Measurements from ENCODE around the gene RAB11FIP4. TPM values are rescaled to one million over a fixed set of nuclear protein-coding genes. Genes with fewer than 3 reads are reported as not detected.

The RAB11FIP4 gene
- total and polyA plus RNA-seq, 4 donors: 1.5 to 16.0 (median 3.3) TPM

DNA sequence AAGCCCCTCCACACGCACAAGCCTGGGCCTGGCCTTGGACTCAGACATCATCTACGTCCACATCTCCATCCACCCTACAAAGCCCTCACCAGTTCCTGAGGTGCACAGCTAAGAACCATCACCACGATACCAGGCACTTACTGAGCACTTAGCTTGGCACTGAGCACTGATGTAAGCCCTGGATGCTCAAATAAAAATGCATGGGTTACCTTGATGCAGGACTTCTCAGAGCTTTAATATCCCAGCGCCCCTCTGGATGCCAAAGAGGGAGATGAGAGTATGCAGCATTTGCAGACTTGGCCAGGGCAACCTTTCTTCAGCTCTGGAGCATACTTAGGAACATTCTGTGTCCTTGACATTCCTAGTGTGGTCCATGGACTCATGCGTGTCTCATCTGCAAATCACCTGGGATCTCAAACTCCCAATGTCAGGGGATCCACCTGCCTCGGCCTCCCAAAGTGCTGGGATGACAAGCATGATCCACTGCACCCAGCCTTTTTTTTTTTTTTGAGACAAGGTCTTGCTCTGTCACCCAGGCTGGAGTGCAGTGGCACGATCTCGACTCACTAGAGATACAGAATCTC, 69.8 kb downstream of the RAB11FIP4 start:
- H3K9ac ChIP-seq (ENCODE audit: low read depth in 1 of 2, low read length in 2 of 2): no peak overlapping the region
- DNase-seq (ENCODE audit: low spot score): no peak
- no peaks in the 10 kb centered on the region for H3K4me1 ChIP-seq (ENCODE audit: control insufficient read depth in 4 of 4, insufficient read depth in 4 of 4, low read length in 3 of 4)
- H3K27me3 ChIP-seq (ENCODE audit: control insufficient read depth in 4 of 4, insufficient read depth in 4 of 4, low read length in 3 of 4): no peaks in the 10 kb centered on the region
- no peak overlapping the region for H3K4me3 ChIP-seq (ENCODE audit: low read depth in 1 of 3, low read length in 3 of 3)
- H3K9me3 ChIP-seq (ENCODE audit: control insufficient read depth in 4 of 4, low read length in 3 of 4): no peaks in the 10 kb centered on the region
- 89% methylated on average over 8 of the region's 8 CpGs for WGBS
- no peak overlapping the region for H3K27ac ChIP-seq (ENCODE audit: low read depth in 1 of 2, low read length in 2 of 2)
- no peaks in the 10 kb centered on the region for H3K36me3 ChIP-seq (ENCODE audit: control insufficient read depth in 4 of 4, insufficient read depth in 3 of 4, low read depth in 1 of 4, low read length in 3 of 4)
- TF ChIP-seq RAD21 (IDR thresholded peaks at IDR 0.05) (no peak), FOXA1 (IDR thresholded peaks at IDR 0.05) (no peak), GABPA (IDR thresholded peaks at IDR 0.05 in 1 of 2, conservative IDR thresholded peaks at IDR 0.05 in 1 of 2) (no peak), HNF4G (IDR thresholded peaks at IDR 0.05) (no peak), NR2F2 (IDR thresholded peaks at IDR 0.05) (no peak), TAF1 (conservative IDR thresholded peaks at IDR 0.05) (no peak), SP1 (IDR thresholded peaks at IDR 0.05) (no peak), RXRA (IDR thresholded peaks at IDR 0.05) (no peak), HNF4A (conservative IDR thresholded peaks at IDR 0.05) (no peak), JUND (IDR thresholded peaks at IDR 0.05) (no peak), FOXA2 (IDR thresholded peaks at IDR 0.05) (no peak), EGR1 (IDR thresholded peaks at IDR 0.05; ENCODE audit: low read depth in 2 of 2) (no peak)
- TF ChIP-seq, protein P1, sequence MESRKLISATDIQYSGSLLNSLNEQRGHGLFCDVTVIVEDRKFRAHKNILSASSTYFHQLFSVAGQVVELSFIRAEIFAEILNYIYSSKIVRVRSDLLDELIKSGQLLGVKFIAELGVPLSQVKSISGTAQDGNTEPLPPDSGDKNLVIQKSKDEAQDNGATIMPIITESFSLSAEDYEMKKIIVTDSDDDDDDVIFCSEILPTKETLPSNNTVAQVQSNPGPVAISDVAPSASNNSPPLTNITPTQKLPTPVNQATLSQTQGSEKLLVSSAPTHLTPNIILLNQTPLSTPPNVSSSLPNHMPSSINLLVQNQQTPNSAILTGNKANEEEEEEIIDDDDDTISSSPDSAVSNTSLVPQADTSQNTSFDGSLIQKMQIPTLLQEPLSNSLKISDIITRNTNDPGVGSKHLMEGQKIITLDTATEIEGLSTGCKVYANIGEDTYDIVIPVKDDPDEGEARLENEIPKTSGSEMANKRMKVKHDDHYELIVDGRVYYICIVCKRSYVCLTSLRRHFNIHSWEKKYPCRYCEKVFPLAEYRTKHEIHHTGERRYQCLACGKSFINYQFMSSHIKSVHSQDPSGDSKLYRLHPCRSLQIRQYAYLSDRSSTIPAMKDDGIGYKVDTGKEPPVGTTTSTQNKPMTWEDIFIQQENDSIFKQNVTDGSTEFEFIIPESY (IDR thresholded peaks at IDR 0.05): no peak
- TF ChIP-seq, protein P2, sequence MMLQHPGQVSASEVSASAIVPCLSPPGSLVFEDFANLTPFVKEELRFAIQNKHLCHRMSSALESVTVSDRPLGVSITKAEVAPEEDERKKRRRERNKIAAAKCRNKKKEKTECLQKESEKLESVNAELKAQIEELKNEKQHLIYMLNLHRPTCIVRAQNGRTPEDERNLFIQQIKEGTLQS (IDR thresholded peaks at IDR 0.05): no peak
- TF ChIP-seq, protein P3, sequence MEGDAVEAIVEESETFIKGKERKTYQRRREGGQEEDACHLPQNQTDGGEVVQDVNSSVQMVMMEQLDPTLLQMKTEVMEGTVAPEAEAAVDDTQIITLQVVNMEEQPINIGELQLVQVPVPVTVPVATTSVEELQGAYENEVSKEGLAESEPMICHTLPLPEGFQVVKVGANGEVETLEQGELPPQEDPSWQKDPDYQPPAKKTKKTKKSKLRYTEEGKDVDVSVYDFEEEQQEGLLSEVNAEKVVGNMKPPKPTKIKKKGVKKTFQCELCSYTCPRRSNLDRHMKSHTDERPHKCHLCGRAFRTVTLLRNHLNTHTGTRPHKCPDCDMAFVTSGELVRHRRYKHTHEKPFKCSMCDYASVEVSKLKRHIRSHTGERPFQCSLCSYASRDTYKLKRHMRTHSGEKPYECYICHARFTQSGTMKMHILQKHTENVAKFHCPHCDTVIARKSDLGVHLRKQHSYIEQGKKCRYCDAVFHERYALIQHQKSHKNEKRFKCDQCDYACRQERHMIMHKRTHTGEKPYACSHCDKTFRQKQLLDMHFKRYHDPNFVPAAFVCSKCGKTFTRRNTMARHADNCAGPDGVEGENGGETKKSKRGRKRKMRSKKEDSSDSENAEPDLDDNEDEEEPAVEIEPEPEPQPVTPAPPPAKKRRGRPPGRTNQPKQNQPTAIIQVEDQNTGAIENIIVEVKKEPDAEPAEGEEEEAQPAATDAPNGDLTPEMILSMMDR (IDR thresholded peaks at IDR 0.05; ENCODE audit: low read depth, low read length, missing input control): no peak
- TF ChIP-seq, protein P4, sequence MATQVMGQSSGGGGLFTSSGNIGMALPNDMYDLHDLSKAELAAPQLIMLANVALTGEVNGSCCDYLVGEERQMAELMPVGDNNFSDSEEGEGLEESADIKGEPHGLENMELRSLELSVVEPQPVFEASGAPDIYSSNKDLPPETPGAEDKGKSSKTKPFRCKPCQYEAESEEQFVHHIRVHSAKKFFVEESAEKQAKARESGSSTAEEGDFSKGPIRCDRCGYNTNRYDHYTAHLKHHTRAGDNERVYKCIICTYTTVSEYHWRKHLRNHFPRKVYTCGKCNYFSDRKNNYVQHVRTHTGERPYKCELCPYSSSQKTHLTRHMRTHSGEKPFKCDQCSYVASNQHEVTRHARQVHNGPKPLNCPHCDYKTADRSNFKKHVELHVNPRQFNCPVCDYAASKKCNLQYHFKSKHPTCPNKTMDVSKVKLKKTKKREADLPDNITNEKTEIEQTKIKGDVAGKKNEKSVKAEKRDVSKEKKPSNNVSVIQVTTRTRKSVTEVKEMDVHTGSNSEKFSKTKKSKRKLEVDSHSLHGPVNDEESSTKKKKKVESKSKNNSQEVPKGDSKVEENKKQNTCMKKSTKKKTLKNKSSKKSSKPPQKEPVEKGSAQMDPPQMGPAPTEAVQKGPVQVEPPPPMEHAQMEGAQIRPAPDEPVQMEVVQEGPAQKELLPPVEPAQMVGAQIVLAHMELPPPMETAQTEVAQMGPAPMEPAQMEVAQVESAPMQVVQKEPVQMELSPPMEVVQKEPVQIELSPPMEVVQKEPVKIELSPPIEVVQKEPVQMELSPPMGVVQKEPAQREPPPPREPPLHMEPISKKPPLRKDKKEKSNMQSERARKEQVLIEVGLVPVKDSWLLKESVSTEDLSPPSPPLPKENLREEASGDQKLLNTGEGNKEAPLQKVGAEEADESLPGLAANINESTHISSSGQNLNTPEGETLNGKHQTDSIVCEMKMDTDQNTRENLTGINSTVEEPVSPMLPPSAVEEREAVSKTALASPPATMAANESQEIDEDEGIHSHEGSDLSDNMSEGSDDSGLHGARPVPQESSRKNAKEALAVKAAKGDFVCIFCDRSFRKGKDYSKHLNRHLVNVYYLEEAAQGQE (IDR thresholded peaks at IDR 0.05): no peak

DNA sequence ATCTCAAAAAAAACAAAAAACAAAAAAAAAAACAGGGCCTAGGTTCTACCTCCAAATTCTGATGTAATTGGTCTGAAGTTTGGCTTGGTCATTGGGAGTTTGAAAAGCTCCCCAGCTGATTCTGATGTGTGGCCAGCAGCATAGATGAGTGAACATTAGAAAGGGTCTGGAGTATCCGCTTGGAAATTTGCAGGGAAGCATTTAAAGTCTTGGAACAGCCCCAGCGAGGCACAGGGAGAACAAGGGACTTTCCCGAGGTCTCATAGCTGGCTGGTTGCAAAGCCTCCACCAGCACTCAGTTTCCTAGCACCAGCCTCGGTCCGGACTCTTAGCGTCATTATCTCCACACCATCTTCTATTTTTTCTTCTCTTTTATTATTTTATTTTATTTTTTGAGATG, 70.8 kb downstream of the RAB11FIP4 start:
- H3K9ac ChIP-seq (ENCODE audit: low read depth in 1 of 2, low read length in 2 of 2): no peak overlapping the region
- H3K9me3 ChIP-seq (ENCODE audit: control insufficient read depth in 4 of 4, low read length in 3 of 4): no peaks in the 10 kb centered on the region
- no peak for DNase-seq (ENCODE audit: low spot score)
- H3K27ac ChIP-seq (ENCODE audit: low read depth in 1 of 2, low read length in 2 of 2): no peak overlapping the region
- H3K27me3 ChIP-seq (ENCODE audit: control insufficient read depth in 4 of 4, insufficient read depth in 4 of 4, low read length in 3 of 4): no peaks in the 10 kb centered on the region
- 86% methylated on average over 6 of the region's 6 CpGs for WGBS
- no peak overlapping the region for H3K4me3 ChIP-seq (ENCODE audit: low read depth in 1 of 3, low read length in 3 of 3)
- H3K36me3 ChIP-seq (ENCODE audit: control insufficient read depth in 4 of 4, insufficient read depth in 3 of 4, low read depth in 1 of 4, low read length in 3 of 4): no peaks in the 10 kb centered on the region
- H3K4me1 ChIP-seq (ENCODE audit: control insufficient read depth in 4 of 4, insufficient read depth in 4 of 4, low read length in 3 of 4): peaks cover 0 to 2% (median under 1%) of the 10 kb centered on the region in 4 donors
- no peak for TF ChIP-seq HNF4A (conservative IDR thresholded peaks at IDR 0.05)
- TF ChIP-seq FOXA1 (IDR thresholded peaks at IDR 0.05): no peak
- TF ChIP-seq, protein P1 (IDR thresholded peaks at IDR 0.05): no peak
- no peak for TF ChIP-seq RXRA (IDR thresholded peaks at IDR 0.05)
- TF ChIP-seq HNF4G (IDR thresholded peaks at IDR 0.05): no peak
- TF ChIP-seq TAF1 (conservative IDR thresholded peaks at IDR 0.05): no peak
- no peak for TF ChIP-seq YY1 (IDR thresholded peaks at IDR 0.05)
- TF ChIP-seq JUND (IDR thresholded peaks at IDR 0.05): no peak
- no peak for TF ChIP-seq RAD21 (IDR thresholded peaks at IDR 0.05)
- TF ChIP-seq GABPA (IDR thresholded peaks at IDR 0.05 in 1 of 2, conservative IDR thresholded peaks at IDR 0.05 in 1 of 2): no peak
- no peak for TF ChIP-seq NR2F2 (IDR thresholded peaks at IDR 0.05)
- TF ChIP-seq, protein P3 (IDR thresholded peaks at IDR 0.05; ENCODE audit: low read depth, low read length, missing input control): no peak
- no peak for TF ChIP-seq SP1 (IDR thresholded peaks at IDR 0.05)
- TF ChIP-seq, protein P5, sequence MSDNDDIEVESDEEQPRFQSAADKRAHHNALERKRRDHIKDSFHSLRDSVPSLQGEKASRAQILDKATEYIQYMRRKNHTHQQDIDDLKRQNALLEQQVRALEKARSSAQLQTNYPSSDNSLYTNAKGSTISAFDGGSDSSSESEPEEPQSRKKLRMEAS (IDR thresholded peaks at IDR 0.05): no peak

Data from liver (tissue), 9 donors.